ENCODE measurements around the gene YKT6.

Gene YKT6

DNA sequence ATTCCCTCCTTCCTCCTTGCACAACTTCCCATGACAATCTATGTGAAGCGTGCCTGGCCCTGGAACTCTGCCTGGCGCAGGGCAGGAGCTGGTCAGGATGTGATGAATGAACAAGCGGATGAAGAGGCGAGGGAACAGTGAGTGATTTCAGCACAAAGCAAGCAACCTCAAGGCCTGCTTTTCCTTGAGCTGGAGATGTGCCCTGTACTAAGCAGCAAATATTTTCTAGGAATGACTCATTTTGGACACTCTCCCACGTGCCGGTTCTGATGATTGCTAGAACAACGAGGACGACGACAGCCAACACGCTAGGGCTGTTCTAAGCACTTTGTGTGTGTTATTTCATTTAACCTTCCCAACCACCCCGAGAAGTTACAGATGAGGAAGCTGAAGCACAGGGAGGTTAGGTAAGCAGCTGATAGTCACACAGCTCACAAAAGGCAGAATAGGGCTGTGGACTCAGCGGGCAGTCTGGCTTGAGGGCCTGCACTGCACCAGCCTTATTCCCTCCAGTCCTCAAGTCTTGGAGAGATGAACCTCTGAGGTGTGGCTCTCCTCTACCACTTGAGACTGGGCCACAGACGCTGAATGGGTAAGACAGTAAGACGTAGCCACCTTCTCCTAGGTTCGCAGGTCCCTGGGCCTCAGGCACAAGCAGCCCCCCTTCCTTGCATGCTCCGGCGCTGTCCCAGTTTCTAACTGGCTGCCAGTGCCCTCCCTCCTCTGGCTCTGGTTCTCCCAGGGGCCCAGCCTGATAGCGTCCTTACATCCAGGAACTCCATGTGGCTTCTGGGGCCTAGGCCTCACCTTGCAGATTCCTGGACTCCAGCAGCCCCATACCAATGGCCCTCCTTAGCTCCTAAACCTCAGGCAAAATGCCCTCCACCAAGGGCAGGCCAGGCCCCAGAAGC is 59.0 kb downstream of the YKT6 start:
- DNase-seq (ENCODE audit: low spot score) = no peak

DNA sequence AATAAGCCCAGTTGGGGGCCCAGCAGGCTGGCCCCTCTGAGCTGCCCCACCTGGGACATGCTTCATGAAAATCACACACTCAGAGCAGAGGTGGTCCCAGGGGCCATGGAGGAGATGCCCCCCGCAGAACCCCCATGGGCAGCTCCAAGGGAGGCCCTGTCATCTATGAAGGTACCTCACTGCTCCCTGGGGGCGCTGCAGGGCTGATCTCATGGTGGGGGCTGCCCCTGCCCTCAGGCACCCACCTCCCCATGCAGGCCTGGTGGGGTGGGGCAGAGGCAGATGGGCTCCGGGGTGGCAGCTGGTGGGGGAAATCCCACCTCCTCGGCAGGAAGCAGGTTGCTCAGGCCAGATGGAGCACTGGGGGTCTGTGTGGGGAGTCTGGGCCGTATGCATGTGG is 60.5 kb downstream of the YKT6 start:
- DNase-seq (ENCODE audit: low spot score) = peak; percentile 68

DNA sequence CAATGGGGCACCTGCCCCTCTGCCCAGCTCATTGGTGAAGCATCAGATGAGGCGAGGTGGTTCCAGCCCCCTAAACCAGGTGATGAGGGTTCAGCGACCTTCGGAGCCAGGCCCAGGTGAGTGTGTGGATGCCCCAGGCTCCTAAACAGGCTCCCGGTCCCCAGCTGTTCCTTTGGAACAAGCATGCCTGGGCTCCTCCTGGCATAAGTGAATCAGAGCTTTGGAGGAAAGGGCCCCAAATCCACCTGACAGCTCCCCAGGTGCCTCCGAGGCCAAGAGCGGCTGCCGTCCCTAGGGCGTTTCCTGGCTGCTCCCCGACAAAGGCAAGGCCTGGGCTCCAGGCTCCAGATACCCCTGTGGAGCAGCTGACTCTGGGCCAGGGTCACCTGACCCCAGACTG is 61.3 kb downstream of the YKT6 start:
- DNase-seq (ENCODE audit: low spot score) = no peak

DNA sequence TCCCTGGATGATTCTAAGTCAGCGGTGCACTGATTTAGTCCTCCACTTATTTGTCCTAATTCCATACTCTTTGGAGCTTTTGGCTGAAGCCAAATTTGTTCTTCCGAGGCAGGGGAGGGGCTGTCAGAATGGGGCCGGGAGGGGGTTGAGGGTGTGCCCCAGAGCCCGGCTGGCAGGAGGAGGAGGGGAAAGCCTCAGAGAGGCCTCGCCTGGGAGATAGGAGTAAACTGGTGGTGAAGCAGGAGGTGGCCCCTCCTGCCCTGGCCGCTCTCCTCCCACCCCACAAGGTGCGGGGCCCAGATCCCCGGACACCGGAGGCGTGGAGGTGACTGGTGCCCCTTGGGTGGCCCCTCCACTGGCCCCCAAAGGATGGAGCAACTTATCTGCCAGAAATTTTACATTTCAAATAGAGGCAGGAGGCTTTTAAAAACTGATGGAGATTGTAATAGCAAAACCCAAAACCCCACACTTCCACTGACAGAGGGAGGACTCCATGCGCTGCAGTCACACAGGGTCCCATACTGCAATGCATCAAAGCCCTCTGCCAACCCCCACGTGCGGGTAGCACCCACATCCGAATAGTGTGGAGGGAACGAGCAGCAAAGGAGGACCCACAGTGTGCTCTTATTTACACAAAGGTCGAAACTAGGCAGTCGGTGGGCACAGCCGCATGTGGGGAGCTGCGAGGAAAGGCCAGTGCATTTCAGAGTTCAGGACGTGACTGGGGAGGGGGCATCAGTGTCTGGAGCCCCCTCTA is 62.7 kb downstream of the YKT6 start:
- DNase-seq (ENCODE audit: low spot score) = no peak

Measured in NAMALWA (cell line).